K562 (cell line): ENCODE results near the gene EFNA2. TPM values are rescaled to one million over a fixed set of nuclear protein-coding genes. Genes with fewer than 3 reads are reported as not detected.

Experiments
- CEBPZ ChIP-seq: fragments of 150-350 bp; IDR thresholded peaks from 2 replicates; pipeline ENCODE4 v1.6.1; 2014; ENCODE audit warnings: low read depth, mild to moderate bottlenecking, low read length, borderline replicate concordance
- HBP1 ChIP-seq: fragments of 450-650 bp; formaldehyde crosslinking; IDR thresholded peaks from 2 replicates; pipeline ENCODE4 v1.4.0; 2022; ENCODE audit warnings: missing genetic modification characterization
- HMGXB4 ChIP-seq: sonication (generic); formaldehyde crosslinking; IDR thresholded peaks from 2 replicates; pipeline ENCODE4 v1.8.1; 2023; ENCODE audit warnings: mild to moderate bottlenecking, missing genetic modification reagents
- KLF6 ChIP-seq: fragments of 250-450 bp; sonication (Bioruptor Pico); IDR thresholded peaks from 2 replicates; pipeline ENCODE4 v1.4.0; 2020; ENCODE audit warnings: mild to moderate bottlenecking, moderate library complexity, borderline replicate concordance
- MGA ChIP-seq: fragments of 450-650 bp; IDR thresholded peaks from 2 replicates; pipeline ENCODE4 v1.6.1; 2016; ENCODE audit warnings: mild to moderate bottlenecking, moderate library complexity
- POLR2B ChIP-seq: fragments of 450-650 bp; IDR thresholded peaks from 2 replicates; pipeline ENCODE4 v1.6.1; 2018; ENCODE audit warnings: low read depth; ENCODE audit not compliant: partially characterized antibody
- SMARCA5 ChIP-seq: fragments of 450-650 bp; IDR thresholded peaks from 2 replicates; pipeline ENCODE4 v1.6.1; 2016
- TEAD1 ChIP-seq, 2 experiments: fragments of 450-650 bp in 1 of 2; sonication (generic) in 1 of 2; formaldehyde crosslinking; IDR thresholded peaks; 2 replicates each; pipeline versions ENCODE4 v1.4.0 to v1.8.0; 2020 to 2022; ENCODE audit warnings: mild to moderate bottlenecking in 2 of 2, missing genetic modification reagents in 1 of 2
- polyA plus RNA-seq, 8 experiments: library from polyadenylated mRNA; depleted of rRNA in 4 of 8; stranded (reverse) in 5 of 8; unstranded in 3 of 8; fragments of >200 nt; fragmentation: Nextera tagmentation in 2 of 8; fragmentation: Illumina TruSeq in 1 of 8; extraction: Ambion mirVana in 2 of 8; extraction: Trizol in 1 of 8; gene quantifications; 2 replicates each; pipeline versions ENCODE4 v1.2.1 to v1.2.3, GENCODE V29; 2011 to 2014; ENCODE audit warnings: inconsistent platforms in 1 of 8, missing spikeins in 1 of 8
- total RNA-seq, 7 experiments: library from RNA; depleted of rRNA in 6 of 7; stranded (reverse); fragments of >200 nt in 6 of 7; fragmentation: Illumina TruSeq in 2 of 7; extraction: Trizol in 2 of 7; gene quantifications; 2 replicates each; pipeline versions ENCODE4 v1.2.1 to v1.2.3, GENCODE V29; 2011 to 2021; ENCODE audit warnings: low replicate concordance in 1 of 7

The EFNA2 gene
- total and polyA plus RNA-seq, 9 of the 15 experiments (the other 6 are each of a cell fraction or from before 2014, with no cell fraction given), result 0.11 to 0.44 (median 0.15) TPM; not detected in 6

GRCh38 chr19:1275976-1276627, 9.6 kb upstream of the EFNA2 start (continued):
- TF ChIP-seq HMGXB4 (CRISPR knock-in tag), result no peak; the same call in 1 of the 2 replicates
- no peak for TF ChIP-seq CEBPZ
- 0 out of 4 replicates have a peak, but pooled peaks of 1 of the 2 experiments have one; percentile 77 for TF ChIP-seq TEAD1 (CRISPR knock-in tag; IDR thresholded peaks at IDR 0.05)
- TF ChIP-seq SMARCA5, result no peak
- 0 out of 2 replicates have a peak, but pooled peaks have one; percentile 66 for TF ChIP-seq KLF6 (CRISPR knock-in tag)
- peak; percentile 34 for TF ChIP-seq POLR2B
- TF ChIP-seq MGA, result peak; percentile 92
- TF ChIP-seq HBP1, result 0 out of 2 replicates have a peak, but pooled peaks have one; percentile 7
